A549 (cell line): ENCODE measurements around the gene C5orf58. TPM values are rescaled to one million over a fixed set of nuclear protein-coding genes. Genes with fewer than 3 reads are reported as not detected.

Experiments used
- ATAC-seq, 2 experiments: fragments of 200-7000 bp in 1 of 2; fragments of >200 bp in 1 of 2; cut with Nextera tagmentation in 1 of 2; cut with Tn5 transposase in 1 of 2; 3 replicates each; pipeline versions ENCODE4 v1.8.0 to v1.9.1; 2018 to 2020; ENCODE audit warnings: mild to moderate bottlenecking in 1 of 2, moderate library complexity in 1 of 2
- CTCF ChIA-PET: fragments of 300-600 bp; sonication (Branson Sonifier 250); formaldehyde crosslinking; extraction: SDS; loops from one replicate; lab custom pipeline; 2021; ENCODE audit warnings: antibody characterized with exemption, inconsistent platforms; lab: Yijun Ruan, JAX
- POLR2A ChIA-PET: fragments of 350-600 bp; formaldehyde crosslinking; extraction: SDS; loops from one replicate; lab custom pipeline; 2021; ENCODE audit warnings: antibody characterized with exemption, inconsistent platforms; lab: Yijun Ruan, JAX
- DNase-seq, 2 experiments: peaks; one replicate each; pipeline versions ENCODE4 v3.0.0 to v3.0.0-alpha.2; 2011 to 2016; ENCODE audit warnings: low read depth in 1 of 2, low spot score in 1 of 2
- FAIRE-seq: peaks from 2 replicates; lab custom pipeline; 2011; peaks lifted over from hg19 to GRCh38; lab: Jason Lieb, UNC
- H3K27ac ChIP-seq, 2 experiments: fragments of >200 bp; sonication (Bioruptor Twin); formaldehyde crosslinking; 3 replicates each; pipeline ENCODE4 v1.5.1; 2016 to 2017
- H3K4me1 ChIP-seq: fragments of >200 bp; sonication (Bioruptor Twin); formaldehyde crosslinking; 3 replicates; pipeline ENCODE4 v1.6.1; 2016
- H3K4me2 ChIP-seq: fragments of >200 bp; sonication (Bioruptor Twin); formaldehyde crosslinking; 3 replicates; pipeline ENCODE4 v1.6.1; 2016
- H3K4me3 ChIP-seq: fragments of >200 bp; sonication (Bioruptor Twin); formaldehyde crosslinking; 3 replicates; pipeline ENCODE4 v1.5.1; 2016
- H3K9me3 ChIP-seq: fragments of >200 bp; sonication (Bioruptor Twin); formaldehyde crosslinking; 3 replicates; pipeline ENCODE4 v1.6.1; 2016
- ATOH8 ChIP-seq: fragments of 250-450 bp; sonication (Bioruptor Pico); IDR thresholded peaks from 2 replicates; pipeline ENCODE4 v1.5.0; 2020; ENCODE audit warnings: low read depth, mild to moderate bottlenecking, moderate library complexity
- CBX2 ChIP-seq: fragments of 200-600 bp; sonication (generic); IDR thresholded peaks from 2 replicates; pipeline ENCODE4 v1.6.1; 2016; ENCODE audit warnings: low read depth, mild to moderate bottlenecking, borderline replicate concordance
- CBX8 ChIP-seq: fragments of 200-600 bp; sonication (generic); IDR thresholded peaks from 2 replicates; pipeline ENCODE4 v1.6.1; 2016
- CHD2 ChIP-seq: fragments of 150-350 bp; IDR thresholded peaks from 2 replicates; pipeline ENCODE4 v1.6.1; 2014; ENCODE audit warnings: low read length; ENCODE audit not compliant: partially characterized antibody
- CTCF ChIP-seq: fragments of >200 bp; sonication (Bioruptor Twin); formaldehyde crosslinking; IDR thresholded peaks from 3 replicates; pipeline ENCODE4 v1.5.1; 2016
- ELK1 ChIP-seq: fragments of 150-350 bp; IDR thresholded peaks from 2 replicates; pipeline ENCODE4 v1.6.1; 2014; ENCODE audit warnings: low read depth, mild to moderate bottlenecking, low read length
- ESRRA ChIP-seq: fragments of 150-350 bp; IDR thresholded peaks from 2 replicates; pipeline ENCODE4 v1.6.1; 2014; ENCODE audit warnings: mild to moderate bottlenecking, low read length, borderline replicate concordance
- HDAC2 ChIP-seq: fragments of 200-600 bp; sonication (generic); IDR thresholded peaks from 2 replicates; pipeline ENCODE4 v1.6.1; 2016
- HES2 ChIP-seq: fragments of >200 bp; sonication (Bioruptor Twin); formaldehyde crosslinking; IDR thresholded peaks from 2 replicates; pipeline ENCODE4 v1.6.1; 2016
- HOXB13 ChIP-seq: fragments of 250-450 bp; sonication (Bioruptor Pico); IDR thresholded peaks from 2 replicates; pipeline ENCODE4 v1.5.0; 2020; ENCODE audit warnings: low read depth, mild to moderate bottlenecking, moderate library complexity
- HOXB5 ChIP-seq: fragments of 250-450 bp; sonication (Bioruptor Pico); IDR thresholded peaks from 2 replicates; pipeline ENCODE4 v1.5.0; 2020; ENCODE audit warnings: mild to moderate bottlenecking, moderate library complexity
- KDM5A ChIP-seq: fragments of 200-600 bp; sonication (generic); IDR thresholded peaks from 2 replicates; pipeline ENCODE4 v1.6.1; 2016; ENCODE audit warnings: antibody characterized with exemption, mild to moderate bottlenecking
- MAZ ChIP-seq: fragments of 150-350 bp; IDR thresholded peaks from 2 replicates; pipeline ENCODE4 v1.6.1; 2014; ENCODE audit warnings: antibody characterized with exemption, low read depth, low read length, borderline replicate concordance
- NFE2L2 ChIP-seq: fragments of 150-350 bp; conservative IDR thresholded peaks from 2 replicates; pipeline ENCODE4 v1.6.1; 2014; ENCODE audit warnings: low read length
- NR3C1 ChIP-seq: fragments of >200 bp; sonication (Bioruptor Twin); formaldehyde crosslinking; IDR thresholded peaks from 3 replicates; pipeline ENCODE4 v1.6.1; 2017
- PHF8 ChIP-seq: fragments of 200-600 bp; sonication (generic); IDR thresholded peaks from 2 replicates; pipeline ENCODE4 v1.6.1; 2016; ENCODE audit warnings: low read depth, mild to moderate bottlenecking, antibody characterized with exemption, moderate library complexity, borderline replicate concordance
- RAD21 ChIP-seq, 2 experiments: fragments of >200 bp in 1 of 2; sonication (Bioruptor Twin) in 1 of 2; formaldehyde crosslinking in 1 of 2; IDR thresholded peaks in 1 of 2; conservative IDR thresholded peaks in 1 of 2; 2 replicates in 1 of 2; 3 replicates in 1 of 2; pipeline ENCODE4 v1.6.1; 2012 to 2018; ENCODE audit warnings: inconsistent platforms in 1 of 2
- RFX5 ChIP-seq: fragments of 450-650 bp; IDR thresholded peaks from 2 replicates; pipeline ENCODE4 v1.7.1; 2014; ENCODE audit warnings: antibody characterized with exemption, mild to moderate bottlenecking, moderate library complexity
- RNF2 ChIP-seq: fragments of 200-600 bp; sonication (generic); IDR thresholded peaks from 2 replicates; pipeline ENCODE4 v1.6.1; 2016; ENCODE audit warnings: low read depth, mild to moderate bottlenecking, antibody characterized with exemption, moderate library complexity, borderline replicate concordance
- TFCP2L1 ChIP-seq: fragments of 250-450 bp; sonication (Bioruptor Pico); IDR thresholded peaks from 2 replicates; pipeline ENCODE4 v1.5.0; 2021; ENCODE audit warnings: mild to moderate bottlenecking
- USF2 ChIP-seq: fragments of 450-650 bp; IDR thresholded peaks from 2 replicates; pipeline ENCODE4 v1.6.1; 2014; ENCODE audit warnings: antibody characterized with exemption
- ZNF302 ChIP-seq: fragments of 250-450 bp; sonication (Bioruptor Pico); IDR thresholded peaks from 2 replicates; pipeline ENCODE4 v1.9.0; 2021; ENCODE audit warnings: inconsistent platforms, mild to moderate bottlenecking, moderate library complexity
- ZSCAN20 ChIP-seq: fragments of 250-450 bp; sonication (Bioruptor Pico); IDR thresholded peaks from 2 replicates; pipeline ENCODE4 v1.8.0; 2022; ENCODE audit warnings: mild to moderate bottlenecking, moderate library complexity
- WGBS: methylation state at CpG from one replicate; pipeline ENCODE4 v1.1.6; 2017; ENCODE audit errors: missing lambda C conversion rate; 5-methylcytosine and 5-hydroxymethylcytosine counted together
- polyA plus RNA-seq, 4 experiments: library from polyadenylated mRNA; depleted of rRNA in 3 of 4; stranded (reverse); fragments of >200 nt; fragmentation: RNase III in 1 of 4; extraction: RNeasy Plus Mini Kit Qiagen cat#74134 plus additional on column Dnase treatment in 1 of 4; gene quantifications; 2 replicates in 3 of 4; 3 replicates in 1 of 4; pipeline ENCODE4 v1.2.3, GENCODE V29; 2011 to 2017

Gene C5orf58
- polyA plus RNA-seq, 2 of the 4 experiments (the other 2 are of a cell fraction) = not detected

- DNase-seq (no peak), ATAC-seq (no peak), FAIRE-seq (no peak)
- POLR2A ChIA-PET = no interaction called here
- H3K4me3 ChIP-seq = no peak overlapping the region
- TF ChIP-seq ATOH8 = no peak
- no peak for TF ChIP-seq ESRRA
- TF ChIP-seq KDM5A = no peak
- TF ChIP-seq NFE2L2 = no peak
- TF ChIP-seq USF2 = no peak
- TF ChIP-seq ZNF302 (CRISPR knock-in tag) = no peak
- TF ChIP-seq RNF2 = no peak
- H3K4me2 ChIP-seq = no peak overlapping the region
- peaks cover 32% of the 10 kb centered on the region for H3K9me3 ChIP-seq
- H3K4me1 ChIP-seq = no peaks in the 10 kb centered on the region
- H3K27ac ChIP-seq = no peak overlapping the region
- CTCF ChIA-PET = interaction anchor here (0.7 kb wide), 1 partner anchor 717 kb away, joined by 3 read pairs; no protein-coding TSS in a partner anchor
Measured at GRCh38 chr5:170285181-170285580, 52.4 kb downstream of the C5orf58 start.

- no peak overlapping the region for H3K4me3 ChIP-seq
- peaks cover 35% of the 10 kb centered on the region for H3K9me3 ChIP-seq
- no peaks in the 10 kb centered on the region for H3K4me1 ChIP-seq
- no peak for ATAC-seq
- no peak overlapping the region for H3K4me2 ChIP-seq
- no peak for FAIRE-seq
- ChIA-PET CTCF (interaction anchor here (2.5 kb wide), 1 partner anchor 18 kb away, joined by 7 read pairs; no protein-coding TSS in a partner anchor), POLR2A (no interaction called here)
- TF ChIP-seq NFE2L2 = no peak
- TF ChIP-seq CHD2 = no peak
- TF ChIP-seq ZSCAN20 (CRISPR knock-in tag) = no peak
- 17% methylated on average over 3 of the region's 3 CpGs for WGBS
- DNase-seq = no peak
- H3K27ac ChIP-seq = no peak overlapping the region
Measured at GRCh38 chr5:170286386-170286925, 53.7 kb downstream of the C5orf58 start.

- DNase-seq (no peak), ATAC-seq (no peak), FAIRE-seq (no peak)
- peaks cover 35% of the 10 kb centered on the region for H3K9me3 ChIP-seq
- 61% methylated on average over 1 of the region's 1 CpG for WGBS
- POLR2A ChIA-PET = no interaction called here
- H3K4me2 ChIP-seq = no peak overlapping the region
- no peak overlapping the region for H3K27ac ChIP-seq
- TF ChIP-seq MAZ = no peak
- no peak for TF ChIP-seq HDAC2
- TF ChIP-seq HOXB5 (CRISPR knock-in tag) = no peak
- no peak for TF ChIP-seq RFX5
- no peak for TF ChIP-seq ELK1
- TF ChIP-seq NR3C1 = no peak
- no peak for TF ChIP-seq CBX2
- no peak for TF ChIP-seq CBX8
- TF ChIP-seq RAD21 (conservative IDR thresholded peaks at IDR 0.05 in 1 of 2, IDR thresholded peaks at IDR 0.05 in 1 of 2) = no peak
- no peak for TF ChIP-seq HOXB13 (CRISPR knock-in tag)
- no peak for TF ChIP-seq TFCP2L1 (CRISPR knock-in tag)
- no peak for TF ChIP-seq NFE2L2
- no peak for TF ChIP-seq HES2
- no peak for TF ChIP-seq PHF8
- no peak for TF ChIP-seq CTCF
- CTCF ChIA-PET = interaction anchor here (2.5 kb wide), 1 partner anchor 19 kb away, joined by 7 read pairs; no protein-coding TSS in a partner anchor
- no peak overlapping the region for H3K4me3 ChIP-seq
- no peaks in the 10 kb centered on the region for H3K4me1 ChIP-seq
Measured at GRCh38 chr5:170287532-170287931, 54.7 kb downstream of the C5orf58 start.
